HG03442 (cell line): ENCODE data around the gene TMEM92.
A peak's percentile ranks its signal among the peaks of the same experiment; 100 is the strongest.
"Not testable (repeated sequence)": the region's sequence is repeated elsewhere in the genome, so short reads cannot be mapped to it uniquely, and the experiment has no call there.

ENCODE experiments used
- ATAC-seq: cut with Tn5 transposase; IDR thresholded peaks from one replicate; pipeline ENCODE4 v1.9.1; 2021; ENCODE audit warnings: mild to moderate bottlenecking, moderate library complexity; ENCODE audit not compliant: unreplicated experiment

The TMEM92 gene

GRCh38 chr17:50297407-50297865, 23.2 kb downstream of the TMEM92 start:
- no peak for ATAC-seq

GRCh38 chr17:50298018-50298417, 23.8 kb downstream of the TMEM92 start:
- no peak for ATAC-seq

GRCh38 chr17:50299776-50300175, 25.5 kb downstream of the TMEM92 start:
- ATAC-seq: no peak

- ATAC-seq: not testable (repeated sequence)
These were observed 26.6 kb downstream of the TMEM92 start for GRCh38 chr17:50300824-50301223.

GRCh38 chr17:50301891-50302584, 27.8 kb downstream of the TMEM92 start:
- no peak for ATAC-seq

- no peak for ATAC-seq
These were observed 28.8 kb downstream of the TMEM92 start for GRCh38 chr17:50303051-50303450.

- ATAC-seq: no peak
These were observed 29.3 kb downstream of the TMEM92 start for GRCh38 chr17:50303596-50303995.

- no peak for ATAC-seq
These were observed 30.6 kb downstream of the TMEM92 start for GRCh38 chr17:50304781-50305404.

- no peak for ATAC-seq
These were observed 33.4 kb downstream of the TMEM92 start for GRCh38 chr17:50307654-50308053.

- no peak for ATAC-seq
These were observed 34.4 kb downstream of the TMEM92 start for GRCh38 chr17:50308666-50309065.

GRCh38 chr17:50310455-50311111, 36.3 kb downstream of the TMEM92 start:
- no peak for ATAC-seq

GRCh38 chr17:50311112-50311460, 36.8 kb downstream of the TMEM92 start:
- peak; percentile 41 for ATAC-seq

- no peak for ATAC-seq
These were observed 37.2 kb downstream of the TMEM92 start for GRCh38 chr17:50311483-50311882.

- no peak for ATAC-seq
These were observed 38.0 kb downstream of the TMEM92 start for GRCh38 chr17:50312308-50312707.

- ATAC-seq: no peak
These were observed 40.3 kb downstream of the TMEM92 start for GRCh38 chr17:50314456-50315011.

GRCh38 chr17:50316016-50316587, 41.8 kb downstream of the TMEM92 start:
- ATAC-seq: no peak

GRCh38 chr17:50316660-50317059, 42.4 kb downstream of the TMEM92 start:
- not testable (repeated sequence) for ATAC-seq

GRCh38 chr17:50317121-50317520, 42.9 kb downstream of the TMEM92 start:
- ATAC-seq: no peak

- no peak for ATAC-seq
These were observed 44.4 kb downstream of the TMEM92 start for GRCh38 chr17:50318501-50319285.

GRCh38 chr17:50319306-50320004, 45.2 kb downstream of the TMEM92 start:
- no peak for ATAC-seq
